Body of pancreas (tissue), 4 donors: ENCODE results near the gene CDK1. TPM values are rescaled to one million over a fixed set of nuclear protein-coding genes. Genes with fewer than 3 reads are reported as not detected.

Experiments
- ATAC-seq: fragments of 150-250 bp; one replicate; pipeline ENCODE4 v1.9.1; 2016
- DNase-seq, 4 donors: peaks; one replicate each; pipeline ENCODE4 v3.0.0-alpha.2; 2019
- H3K27ac ChIP-seq, 4 donors: fragments of 200-600 bp; sonication (generic); 1 replicate in 3 of 4; 2 replicates in 1 of 4; pipeline versions ENCODE4 v1.5.1 to v1.6.1; 2016 to 2019; ENCODE audit warnings: mild to moderate bottlenecking in 1 of 4, mixed read lengths in 1 of 4, moderate library complexity in 1 of 4
- H3K27me3 ChIP-seq, 2 donors: fragments of 200-600 bp; sonication (generic); one replicate each; pipeline ENCODE4 v1.6.0; 2016; ENCODE audit warnings: mild to moderate bottlenecking in 1 of 2
- H3K36me3 ChIP-seq, 2 donors: fragments of 200-600 bp; sonication (generic); replicated peaks in 1 of 2; 2 replicates each; pipeline ENCODE4 v1.5.1; 2016; ENCODE audit warnings: low read depth in 2 of 2; ENCODE audit not compliant: insufficient read depth in 1 of 2
- H3K4me1 ChIP-seq: fragments of 200-600 bp; sonication (generic); one replicate; pipeline ENCODE4 v1.6.0; 2016
- H3K4me3 ChIP-seq, 2 donors: fragments of 200-600 bp; sonication (generic); 1 replicate in 1 of 2; 2 replicates in 1 of 2; pipeline ENCODE4 v1.5.1; 2016 to 2019
- H3K9me3 ChIP-seq, 3 donors: fragments of 200-600 bp; sonication (generic); 1 replicate in 2 of 3; 2 replicates in 1 of 3; pipeline ENCODE4 v1.5.1; 2016
- POLR2A ChIP-seq, 3 donors: fragments of 450-650 bp; IDR thresholded peaks; one replicate each; pipeline ENCODE4 v1.6.1; 2016; ENCODE audit warnings: antibody characterized with exemption in 3 of 3, mild to moderate bottlenecking in 2 of 3
- WGBS, 2 donors: methylation state at CpG; one replicate each; pipeline ENCODE4 v1.1.5; 2017; 5-methylcytosine and 5-hydroxymethylcytosine counted together
- intact Hi-C: fragments of 100-400 bp; cut with DNase I; formaldehyde crosslinking; loops from one replicate; pipeline ENCODE4 v1.15.1; 2023
- total RNA-seq, 2 donors: library from RNA; depleted of rRNA; stranded (reverse); fragments of >200 nt; gene quantifications; one replicate each; pipeline ENCODE4 v1.1.0, GENCODE V29; 2016
- TF ChIP-seq, protein P1 (sequence below), 7 experiments: fragments of 450-650 bp in 4 of 7; fragments of 200-600 bp in 3 of 7; sonication (generic) in 3 of 7; IDR thresholded peaks; one replicate each; pipeline ENCODE4 v1.5.1; 2016 to 2019; ENCODE audit warnings: antibody characterized with exemption in 7 of 7

CDK1 gene
- total RNA-seq, 2 donors from 2014 or later: 0.66 TPM; not detected in 1

DNA sequence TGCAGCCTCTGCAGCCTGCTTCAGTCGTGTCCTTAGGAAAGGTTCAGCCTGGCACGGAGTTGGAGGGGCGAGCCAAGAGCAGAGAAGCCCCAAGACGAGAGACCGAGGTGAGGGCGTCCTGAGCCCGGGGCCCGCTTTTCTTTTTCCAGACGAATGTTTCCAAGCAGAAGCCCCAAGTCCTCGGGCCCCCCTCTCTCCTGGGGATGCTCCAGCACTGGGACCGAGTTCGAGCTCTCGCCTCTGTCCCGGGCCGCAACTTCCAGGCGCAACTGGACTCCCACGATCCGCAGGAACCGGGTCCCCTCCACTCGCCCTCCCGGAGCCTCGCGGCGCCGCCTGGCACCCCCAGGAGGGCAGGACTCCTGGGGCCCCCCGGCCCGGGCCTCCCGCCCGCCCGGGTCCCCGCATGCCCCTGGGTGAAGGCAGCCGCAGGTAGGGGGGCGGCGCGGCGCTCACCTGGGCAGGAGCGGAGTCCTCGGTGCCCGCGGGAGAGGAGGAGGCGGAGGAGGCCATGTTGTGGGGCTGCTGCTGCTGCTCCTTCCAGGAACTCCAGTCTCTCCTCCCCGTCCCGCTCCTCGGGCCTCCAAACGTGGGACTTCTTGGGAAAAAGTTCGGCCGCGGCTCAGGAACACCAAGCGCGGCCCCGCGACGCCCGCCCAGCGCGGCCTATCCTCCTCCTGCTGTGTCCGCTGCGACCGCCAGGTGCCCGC lies 45.3 kb upstream of the CDK1 start:
- Histone ChIP-seq H3K36me3 (no peaks in the 10 kb centered on the region), H3K4me1 (peaks cover 16% of the 10 kb centered on the region), H3K27me3 (no peaks in the 10 kb centered on the region), H3K9me3 (no peaks in the 10 kb centered on the region), H3K4me3 (peak overlapping the region; percentile 66 to 80), H3K27ac (peak overlapping the region; percentile 80 to 92 (median 88))
- DNase-seq: peak; percentile 73 to 83 (median 76)
- ATAC-seq: peak; percentile 95
- peak; percentile 56 to 70 (median 64) for TF ChIP-seq POLR2A (IDR thresholded peaks at IDR 0.05)
- TF ChIP-seq, protein P1, sequence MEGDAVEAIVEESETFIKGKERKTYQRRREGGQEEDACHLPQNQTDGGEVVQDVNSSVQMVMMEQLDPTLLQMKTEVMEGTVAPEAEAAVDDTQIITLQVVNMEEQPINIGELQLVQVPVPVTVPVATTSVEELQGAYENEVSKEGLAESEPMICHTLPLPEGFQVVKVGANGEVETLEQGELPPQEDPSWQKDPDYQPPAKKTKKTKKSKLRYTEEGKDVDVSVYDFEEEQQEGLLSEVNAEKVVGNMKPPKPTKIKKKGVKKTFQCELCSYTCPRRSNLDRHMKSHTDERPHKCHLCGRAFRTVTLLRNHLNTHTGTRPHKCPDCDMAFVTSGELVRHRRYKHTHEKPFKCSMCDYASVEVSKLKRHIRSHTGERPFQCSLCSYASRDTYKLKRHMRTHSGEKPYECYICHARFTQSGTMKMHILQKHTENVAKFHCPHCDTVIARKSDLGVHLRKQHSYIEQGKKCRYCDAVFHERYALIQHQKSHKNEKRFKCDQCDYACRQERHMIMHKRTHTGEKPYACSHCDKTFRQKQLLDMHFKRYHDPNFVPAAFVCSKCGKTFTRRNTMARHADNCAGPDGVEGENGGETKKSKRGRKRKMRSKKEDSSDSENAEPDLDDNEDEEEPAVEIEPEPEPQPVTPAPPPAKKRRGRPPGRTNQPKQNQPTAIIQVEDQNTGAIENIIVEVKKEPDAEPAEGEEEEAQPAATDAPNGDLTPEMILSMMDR (IDR thresholded peaks at IDR 0.05): peak in 6 of 7 experiments; percentile 52 to 89 (median 62)
- 0 to 9% methylated on average over 5 to 59 of the region's 60 CpGs for WGBS, 2 donors
- intact Hi-C loops: no loop called here

DNA sequence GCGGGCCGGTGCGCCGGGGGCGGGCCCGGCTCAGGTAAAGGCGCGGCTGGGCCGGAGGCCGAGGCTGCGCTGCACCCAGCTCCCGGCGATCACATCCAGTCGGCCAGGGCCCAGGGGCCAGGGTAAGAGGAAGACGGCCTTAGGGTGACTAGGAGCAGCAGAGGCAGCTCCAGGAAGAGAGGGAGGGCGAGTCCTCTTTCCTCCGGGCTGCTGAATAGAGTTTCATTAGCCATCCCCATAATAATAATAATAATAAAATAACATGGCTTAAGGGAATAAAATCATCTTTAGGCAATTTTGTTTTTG lies 44.8 kb upstream of the CDK1 start:
- peak overlapping the region; percentile 80 to 92 (median 88) for H3K27ac ChIP-seq
- WGBS, 2 donors: 3 to 5% methylated on average over 7 to 17 of the region's 17 CpGs
- ATAC-seq (no peak), DNase-seq (no peak)
- intact Hi-C loops: no loop called here
- no peaks in the 10 kb centered on the region for H3K9me3 ChIP-seq
- H3K36me3 ChIP-seq: no peaks in the 10 kb centered on the region
- H3K4me3 ChIP-seq: peak overlapping the region; percentile 66 to 80
- peaks cover 16% of the 10 kb centered on the region for H3K4me1 ChIP-seq
- H3K27me3 ChIP-seq: no peaks in the 10 kb centered on the region
- peak; percentile 6 to 42 (median 14) for TF ChIP-seq POLR2A (IDR thresholded peaks at IDR 0.05)
- TF ChIP-seq, protein P1 (IDR thresholded peaks at IDR 0.05): peak in 1 of 7 experiments; percentile 38

DNA sequence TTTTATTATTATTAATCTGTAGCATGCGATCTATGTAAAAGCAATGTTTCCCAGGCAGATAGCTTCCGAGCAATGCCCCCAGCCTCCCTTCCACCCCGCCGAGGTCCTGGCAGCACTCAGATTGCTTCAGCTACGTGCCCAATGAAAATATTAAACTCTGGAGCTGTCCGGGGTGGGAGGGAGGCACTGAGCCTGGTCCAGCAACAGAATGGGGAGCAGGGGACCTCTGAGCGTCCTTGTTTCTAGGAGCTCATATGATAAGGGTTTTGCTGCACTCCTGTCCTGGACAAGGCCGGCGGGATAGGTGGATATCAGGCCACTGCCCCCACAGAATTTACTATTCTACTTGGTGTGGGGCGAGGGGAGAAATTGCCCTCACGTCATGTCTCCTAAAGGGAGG lies 44.5 kb upstream of the CDK1 start:
- H3K27ac ChIP-seq: peak overlapping the region in 3 of 4 donors; percentile 87 to 92 (median 89)
- intact Hi-C loops: no loop called here
- no peaks in the 10 kb centered on the region for H3K36me3 ChIP-seq
- ATAC-seq: no peak
- TF ChIP-seq POLR2A (IDR thresholded peaks at IDR 0.05): no peak
- TF ChIP-seq, protein P1 (IDR thresholded peaks at IDR 0.05): no peak
- peak in 2 of 4 donors; percentile 13 for DNase-seq
- peaks cover 14% of the 10 kb centered on the region for H3K4me1 ChIP-seq
- WGBS, 2 donors: 49 to 64% methylated on average over 11 of the region's 11 CpGs
- no peaks in the 10 kb centered on the region for H3K9me3 ChIP-seq
- peak overlapping the region in 1 of 2 donors; percentile 80 for H3K4me3 ChIP-seq
- no peaks in the 10 kb centered on the region for H3K27me3 ChIP-seq

DNA sequence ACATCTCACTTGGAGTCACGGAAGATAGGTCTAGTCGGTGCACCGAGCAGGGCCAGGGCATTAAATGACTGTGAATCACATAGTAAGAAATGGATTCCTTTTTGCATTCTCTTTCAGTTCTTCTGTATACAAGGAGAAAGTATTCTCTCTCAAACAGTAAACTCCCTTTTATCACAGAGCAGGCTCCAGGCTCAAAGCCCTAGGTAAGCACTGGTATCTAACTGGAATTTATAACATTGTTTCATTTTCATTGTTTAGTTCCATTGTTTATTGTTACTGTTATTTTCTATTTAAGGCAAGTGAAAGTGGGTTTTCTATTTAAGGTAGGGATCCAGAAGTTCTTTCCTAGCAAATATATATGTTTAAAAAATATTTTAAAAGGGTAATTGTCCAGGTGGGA lies 44.1 kb upstream of the CDK1 start:
- no peak for DNase-seq
- peaks cover 10% of the 10 kb centered on the region for H3K4me1 ChIP-seq
- no peaks in the 10 kb centered on the region for H3K27me3 ChIP-seq
- H3K4me3 ChIP-seq: no peak overlapping the region
- no peaks in the 10 kb centered on the region for H3K9me3 ChIP-seq
- ATAC-seq: no peak
- TF ChIP-seq POLR2A (IDR thresholded peaks at IDR 0.05): no peak
- TF ChIP-seq, protein P1 (IDR thresholded peaks at IDR 0.05): no peak
- H3K27ac ChIP-seq: peak overlapping the region in 3 of 4 donors; percentile 87 to 92 (median 89)
- intact Hi-C loops: no loop called here
- WGBS, 2 donors: 61 to 69% methylated on average over 3 of the region's 3 CpGs
- no peaks in the 10 kb centered on the region for H3K36me3 ChIP-seq

DNA sequence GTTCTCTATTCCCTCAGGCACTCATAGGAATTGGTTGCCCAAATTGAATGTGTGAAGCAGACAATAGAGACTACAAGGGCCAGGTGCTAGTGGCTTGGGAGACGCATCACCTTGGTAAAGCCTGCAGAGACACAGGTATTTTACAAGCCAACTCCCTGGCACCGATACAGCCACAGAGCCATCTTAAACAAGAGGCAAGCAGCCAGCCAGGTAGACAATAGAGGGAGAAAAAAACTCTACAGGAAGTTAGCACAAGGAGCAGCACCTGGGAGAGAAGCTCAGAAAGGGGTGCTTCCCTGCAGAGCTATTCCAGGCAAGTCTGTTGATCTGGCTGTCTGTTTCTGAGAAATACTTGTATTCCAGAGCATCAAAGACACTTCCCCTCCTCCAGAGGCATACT lies 43.0 kb upstream of the CDK1 start:
- TF ChIP-seq, protein P1 (IDR thresholded peaks at IDR 0.05): no peak
- no peak for TF ChIP-seq POLR2A (IDR thresholded peaks at IDR 0.05)
- no peak overlapping the region for H3K27ac ChIP-seq
- H3K36me3 ChIP-seq: no peaks in the 10 kb centered on the region
- H3K4me3 ChIP-seq: no peak overlapping the region
- H3K4me1 ChIP-seq: peaks cover 10% of the 10 kb centered on the region
- 86 to 93% methylated on average over 2 of the region's 2 CpGs for WGBS, 2 donors
- no peaks in the 10 kb centered on the region for H3K9me3 ChIP-seq
- no peaks in the 10 kb centered on the region for H3K27me3 ChIP-seq
- no peak for DNase-seq
- intact Hi-C loops: no loop called here
- ATAC-seq: no peak
